ENCODE data around the gene DYDC2.

- TF ChIP-seq CTCF (conservative IDR thresholded peaks at IDR 0.05; ENCODE audit: low read depth in 2 of 2) (no peak), EZH2phosphoT487 (IDR thresholded peaks at IDR 0.05; ENCODE audit: unreplicated experiment) (no peak), POLR2AphosphoS5 (IDR thresholded peaks at IDR 0.05; ENCODE audit: low read depth) (no peak)
Observed at GRCh38 chr10:80373502-80373901, 16.9 kb downstream of the DYDC2 start.
